ENCODE measurements around the gene CDC42EP4. TPM values are rescaled to one million over a fixed set of nuclear protein-coding genes. Genes with fewer than 3 reads are reported as not detected.

Gene CDC42EP4
- total RNA-seq, 2 experiments from 2014 or later, result not detected

GRCh38 chr17:73268582-73269328 is 43.0 kb downstream of the CDC42EP4 start:
- no peak overlapping the region for H2AFZ ChIP-seq (ENCODE audit: low read length)
- ChIA-PET CTCF (ENCODE audit: unreplicated experiment) (interaction anchor here (0.8 kb wide), 1 partner anchor 103 kb away, joined by 3 read pairs; no protein-coding TSS in a partner anchor), POLR2A (interaction anchor here (0.9 kb wide), 1 partner anchor 30 kb away, joined by 3 read pairs; no protein-coding TSS in a partner anchor)
- no peaks in the 10 kb centered on the region for H4K20me1 ChIP-seq (ENCODE audit: insufficient read depth, low read length)
- H3K79me2 ChIP-seq (ENCODE audit: insufficient read depth, low read depth, low read length), result no peaks in the 10 kb centered on the region
- H3K4me3 ChIP-seq (ENCODE audit: low read depth, low read length, poor library complexity, severe bottlenecking), result no peak overlapping the region
- no peaks in the 10 kb centered on the region for H3K9me2 ChIP-seq (ENCODE audit: insufficient read depth, low read length)
- H3K4me1 ChIP-seq (ENCODE audit: insufficient read depth, low read length, poor library complexity, severe bottlenecking), result no peaks in the 10 kb centered on the region
- intact Hi-C loops (cut with micrococcal nuclease; ENCODE audit: unreplicated experiment), result no loop called here
- no peaks in the 10 kb centered on the region for H3K36me3 ChIP-seq (ENCODE audit: insufficient read depth, low read length)
- H3K9me3 ChIP-seq (ENCODE audit: low read length), result no peaks in the 10 kb centered on the region
- no peak for TF ChIP-seq EZH2phosphoT487 (IDR thresholded peaks at IDR 0.05; ENCODE audit: borderline replicate concordance, low read depth, low read length)
- TF ChIP-seq, protein P1, sequence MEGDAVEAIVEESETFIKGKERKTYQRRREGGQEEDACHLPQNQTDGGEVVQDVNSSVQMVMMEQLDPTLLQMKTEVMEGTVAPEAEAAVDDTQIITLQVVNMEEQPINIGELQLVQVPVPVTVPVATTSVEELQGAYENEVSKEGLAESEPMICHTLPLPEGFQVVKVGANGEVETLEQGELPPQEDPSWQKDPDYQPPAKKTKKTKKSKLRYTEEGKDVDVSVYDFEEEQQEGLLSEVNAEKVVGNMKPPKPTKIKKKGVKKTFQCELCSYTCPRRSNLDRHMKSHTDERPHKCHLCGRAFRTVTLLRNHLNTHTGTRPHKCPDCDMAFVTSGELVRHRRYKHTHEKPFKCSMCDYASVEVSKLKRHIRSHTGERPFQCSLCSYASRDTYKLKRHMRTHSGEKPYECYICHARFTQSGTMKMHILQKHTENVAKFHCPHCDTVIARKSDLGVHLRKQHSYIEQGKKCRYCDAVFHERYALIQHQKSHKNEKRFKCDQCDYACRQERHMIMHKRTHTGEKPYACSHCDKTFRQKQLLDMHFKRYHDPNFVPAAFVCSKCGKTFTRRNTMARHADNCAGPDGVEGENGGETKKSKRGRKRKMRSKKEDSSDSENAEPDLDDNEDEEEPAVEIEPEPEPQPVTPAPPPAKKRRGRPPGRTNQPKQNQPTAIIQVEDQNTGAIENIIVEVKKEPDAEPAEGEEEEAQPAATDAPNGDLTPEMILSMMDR (conservative IDR thresholded peaks at IDR 0.05; ENCODE audit: low read length), result no peak
- no peak for DNase-seq (ENCODE audit: low spot score)
- H3K4me2 ChIP-seq (ENCODE audit: low read length), result no peak overlapping the region
- no peak overlapping the region for H3K27ac ChIP-seq (ENCODE audit: low read depth, low read length, poor library complexity, severe bottlenecking)
- no TSS peak for BruUV-seq (replicated peaks)

GRCh38 chr17:73267648-73268537 is 43.9 kb downstream of the CDC42EP4 start:
- H2AFZ ChIP-seq (ENCODE audit: low read length), result no peak overlapping the region

More at GRCh38 chr17:73267648-73268537, 43.9 kb downstream of the CDC42EP4 start:
- no peaks in the 10 kb centered on the region for H3K9me3 ChIP-seq (ENCODE audit: low read length)
- no peak for DNase-seq (ENCODE audit: low spot score)
- H3K9me2 ChIP-seq (ENCODE audit: insufficient read depth, low read length), result no peaks in the 10 kb centered on the region
- BruUV-seq (replicated peaks), result no TSS peak
- H3K4me3 ChIP-seq (ENCODE audit: low read depth, low read length, poor library complexity, severe bottlenecking), result no peak overlapping the region
- TF ChIP-seq, protein P1 (conservative IDR thresholded peaks at IDR 0.05; ENCODE audit: low read length), result no peak
- TF ChIP-seq EZH2phosphoT487 (IDR thresholded peaks at IDR 0.05; ENCODE audit: borderline replicate concordance, low read depth, low read length), result no peak
- no peaks in the 10 kb centered on the region for H3K36me3 ChIP-seq (ENCODE audit: insufficient read depth, low read length)
- no peaks in the 10 kb centered on the region for H3K4me1 ChIP-seq (ENCODE audit: insufficient read depth, low read length, poor library complexity, severe bottlenecking)
- H3K4me2 ChIP-seq (ENCODE audit: low read length), result no peak overlapping the region
- H4K20me1 ChIP-seq (ENCODE audit: insufficient read depth, low read length), result no peaks in the 10 kb centered on the region
- intact Hi-C loops (cut with micrococcal nuclease; ENCODE audit: unreplicated experiment), result no loop called here
- POLR2A ChIA-PET, result interaction anchor here (0.9 kb wide), 1 partner anchor 31 kb away, joined by 3 read pairs; no protein-coding TSS in a partner anchor
- no peaks in the 10 kb centered on the region for H3K79me2 ChIP-seq (ENCODE audit: insufficient read depth, low read depth, low read length)
- CTCF ChIA-PET (ENCODE audit: unreplicated experiment), result interaction anchor here (0.8 kb wide), 1 partner anchor 104 kb away, joined by 3 read pairs; no protein-coding TSS in a partner anchor
- H3K27ac ChIP-seq (ENCODE audit: low read depth, low read length, poor library complexity, severe bottlenecking), result no peak overlapping the region
